ENCODE measurements around the gene LAMA4. TPM values are rescaled to one million over a fixed set of nuclear protein-coding genes. Genes with fewer than 3 reads are reported as not detected.

Gene LAMA4
- total RNA-seq, 1 donor from 2014 or later, result 209 TPM

- no peak overlapping the region for H3K27ac Mint-ChIP-seq (ENCODE audit: unreplicated experiment)
- TF ChIP-seq CTCF (IDR thresholded peaks at IDR 0.05), result no peak
- no peak overlapping the region for H3K4me3 Mint-ChIP-seq (ENCODE audit: unreplicated experiment)
- no peaks in the 10 kb centered on the region for H3K4me1 Mint-ChIP-seq (ENCODE audit: unreplicated experiment)
- peaks cover 78% of the 10 kb centered on the region for H3K36me3 Mint-ChIP-seq (ENCODE audit: unreplicated experiment)
- H3K27me3 Mint-ChIP-seq (ENCODE audit: unreplicated experiment), result no peaks in the 10 kb centered on the region
- DNase-seq (ENCODE audit: extremely low spot score, unreplicated experiment), result no peak
- no peaks in the 10 kb centered on the region for H3K9me3 Mint-ChIP-seq (ENCODE audit: unreplicated experiment)
Measured at GRCh38 chr6:112117554-112117953, 136.8 kb downstream of the LAMA4 start.

- Mint-ChIP-seq H3K27ac (ENCODE audit: unreplicated experiment) (no peak overlapping the region), H3K4me3 (ENCODE audit: unreplicated experiment) (no peak overlapping the region), H3K9me3 (ENCODE audit: unreplicated experiment) (no peaks in the 10 kb centered on the region), H3K36me3 (ENCODE audit: unreplicated experiment) (peaks cover 83% of the 10 kb centered on the region), H3K27me3 (ENCODE audit: unreplicated experiment) (no peaks in the 10 kb centered on the region), H3K4me1 (ENCODE audit: unreplicated experiment) (no peaks in the 10 kb centered on the region)
- no peak for TF ChIP-seq CTCF (IDR thresholded peaks at IDR 0.05)
- DNase-seq (ENCODE audit: extremely low spot score, unreplicated experiment), result no peak
Measured at GRCh38 chr6:112116221-112116620, 138.1 kb downstream of the LAMA4 start.

- no peak for DNase-seq (ENCODE audit: extremely low spot score, unreplicated experiment)
- TF ChIP-seq CTCF (IDR thresholded peaks at IDR 0.05), result no peak
- H3K4me3 Mint-ChIP-seq (ENCODE audit: unreplicated experiment), result no peak overlapping the region
- H3K4me1 Mint-ChIP-seq (ENCODE audit: unreplicated experiment), result no peaks in the 10 kb centered on the region
- H3K36me3 Mint-ChIP-seq (ENCODE audit: unreplicated experiment), result peaks cover 75% of the 10 kb centered on the region
- H3K27ac Mint-ChIP-seq (ENCODE audit: unreplicated experiment), result no peak overlapping the region
- no peaks in the 10 kb centered on the region for H3K9me3 Mint-ChIP-seq (ENCODE audit: unreplicated experiment)
- H3K27me3 Mint-ChIP-seq (ENCODE audit: unreplicated experiment), result no peaks in the 10 kb centered on the region
Measured at GRCh38 chr6:112114577-112115223, 139.7 kb downstream of the LAMA4 start.

GRCh38 chr6:112113918-112114317, 140.4 kb downstream of the LAMA4 start:
- Mint-ChIP-seq H3K9me3 (ENCODE audit: unreplicated experiment) (no peaks in the 10 kb centered on the region), H3K4me3 (ENCODE audit: unreplicated experiment) (no peak overlapping the region), H3K27me3 (ENCODE audit: unreplicated experiment) (no peaks in the 10 kb centered on the region), H3K27ac (ENCODE audit: unreplicated experiment) (no peak overlapping the region), H3K36me3 (ENCODE audit: unreplicated experiment) (peaks cover 75% of the 10 kb centered on the region), H3K4me1 (ENCODE audit: unreplicated experiment) (no peaks in the 10 kb centered on the region)
- TF ChIP-seq CTCF (IDR thresholded peaks at IDR 0.05), result no peak
- no peak for DNase-seq (ENCODE audit: extremely low spot score, unreplicated experiment)

- H3K36me3 Mint-ChIP-seq (ENCODE audit: unreplicated experiment), result peaks cover 76% of the 10 kb centered on the region
- H3K27me3 Mint-ChIP-seq (ENCODE audit: unreplicated experiment), result no peaks in the 10 kb centered on the region
- H3K4me3 Mint-ChIP-seq (ENCODE audit: unreplicated experiment), result no peak overlapping the region
- H3K4me1 Mint-ChIP-seq (ENCODE audit: unreplicated experiment), result no peaks in the 10 kb centered on the region
- DNase-seq (ENCODE audit: extremely low spot score, unreplicated experiment), result no peak
- no peak for TF ChIP-seq CTCF (IDR thresholded peaks at IDR 0.05)
- no peak overlapping the region for H3K27ac Mint-ChIP-seq (ENCODE audit: unreplicated experiment)
- no peaks in the 10 kb centered on the region for H3K9me3 Mint-ChIP-seq (ENCODE audit: unreplicated experiment)
Measured at GRCh38 chr6:112113431-112113830, 140.9 kb downstream of the LAMA4 start.

Measured in osteocyte (in vitro differentiated cells).